DOHH2 (cell line): ENCODE data around the gene SKAP1.
"Not testable (repeated sequence)": the region's sequence is repeated elsewhere in the genome, so short reads cannot be mapped to it uniquely, and the experiment has no call there.

Source experiments
- H3F3A ChIP-seq: fragments of 200-600 bp; sonication (generic), shearing (Covaris generic); 2 replicates; pipeline ENCODE4 v1.6.0; 2016; ENCODE audit warnings: antibody characterized with exemption, mild to moderate bottlenecking; ENCODE audit not compliant: control insufficient read depth, insufficient read depth
- H3K27ac ChIP-seq: fragments of 200-600 bp; sonication (generic); 2 replicates; pipeline ENCODE4 v1.5.1; 2014; ENCODE audit warnings: low read depth, mild to moderate bottlenecking, low read length, moderate library complexity
- H3K27me3 ChIP-seq: fragments of 200-600 bp; sonication (generic); 2 replicates; pipeline ENCODE4 v1.6.1; 2014; ENCODE audit warnings: mild to moderate bottlenecking, low read length, mixed read lengths; ENCODE audit not compliant: control insufficient read depth
- H3K36me3 ChIP-seq: fragments of 200-600 bp; sonication (generic); 2 replicates; pipeline ENCODE4 v1.6.1; 2014; ENCODE audit warnings: mild to moderate bottlenecking, low read length, moderate library complexity, mixed read lengths; ENCODE audit not compliant: control insufficient read depth
- H3K4me1 ChIP-seq: fragments of 200-600 bp; sonication (generic); 2 replicates; pipeline ENCODE4 v1.6.1; 2014; ENCODE audit warnings: mild to moderate bottlenecking, low read length, mixed read lengths; ENCODE audit not compliant: control insufficient read depth
- H3K4me2 ChIP-seq: fragments of 200-600 bp; sonication (generic); 2 replicates; pipeline ENCODE4 v1.6.0; 2014; ENCODE audit warnings: mild to moderate bottlenecking, low read length, moderate library complexity
- H3K4me3 ChIP-seq: fragments of 200-600 bp; sonication (generic); 2 replicates; pipeline ENCODE4 v1.5.1; 2014; ENCODE audit warnings: mild to moderate bottlenecking, low read length, mixed read lengths
- H3K79me2 ChIP-seq: fragments of 200-600 bp; sonication (generic); 2 replicates; pipeline ENCODE4 v1.6.1; 2014; ENCODE audit warnings: mild to moderate bottlenecking, low read length, mixed read lengths; ENCODE audit not compliant: control insufficient read depth
- H3K9me2 ChIP-seq: fragments of 200-600 bp; sonication (generic); replicated peaks from 2 replicates; pipeline ENCODE4 v1.6.1; 2014; ENCODE audit warnings: mild to moderate bottlenecking, low read length, mixed read lengths; ENCODE audit not compliant: control insufficient read depth
- H3K9me3 ChIP-seq: fragments of 200-600 bp; sonication (generic); 2 replicates; pipeline ENCODE4 v1.6.1; 2014; ENCODE audit warnings: antibody characterized with exemption, low read length, mixed read lengths; ENCODE audit not compliant: control insufficient read depth, insufficient read depth
- H4K20me1 ChIP-seq: fragments of 200-600 bp; sonication (generic); 2 replicates; pipeline ENCODE4 v1.6.0; 2014; ENCODE audit warnings: low read depth, mild to moderate bottlenecking, antibody characterized with exemption, low read length, moderate library complexity; ENCODE audit not compliant: control insufficient read depth, insufficient read depth
- EZH2phosphoT487 ChIP-seq: fragments of 200-600 bp; sonication (generic); IDR thresholded peaks from 2 replicates; pipeline ENCODE4 v1.6.1; 2017; ENCODE audit warnings: borderline replicate concordance, mild to moderate bottlenecking, antibody characterized with exemption, low read length, moderate library complexity, mixed read lengths
- TF ChIP-seq, protein P1 (sequence below): fragments of 200-600 bp; sonication (generic); IDR thresholded peaks from one replicate; pipeline ENCODE4 v1.5.1; 2014; ENCODE audit warnings: antibody characterized with exemption, mild to moderate bottlenecking, low read depth, low read length; ENCODE audit not compliant: poor library complexity, severe bottlenecking

Gene SKAP1

DNA sequence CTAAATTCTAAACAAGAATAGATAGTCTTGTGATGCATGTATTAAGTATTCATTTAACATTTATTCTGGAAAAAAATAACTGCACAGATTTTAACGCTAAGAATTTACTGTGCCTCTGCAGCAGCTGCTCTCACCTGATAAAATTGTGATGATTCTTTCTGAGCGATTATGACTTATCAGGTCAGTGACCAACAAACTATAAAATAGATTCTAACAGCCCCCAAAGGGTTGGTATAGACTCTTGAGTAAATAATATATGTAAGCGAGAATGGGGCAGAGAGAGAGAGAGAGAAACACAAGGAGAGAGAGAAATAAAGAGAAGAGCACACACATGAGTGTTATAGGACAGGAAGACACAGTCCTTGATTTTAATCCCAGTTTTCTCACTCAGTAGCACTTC, 178.1 kb downstream of the SKAP1 start:
- H3K4me3 ChIP-seq, result no peak overlapping the region
- no peak overlapping the region for H3K4me2 ChIP-seq
- no peaks in the 10 kb centered on the region for H3F3A ChIP-seq
- H3K4me1 ChIP-seq, result no peaks in the 10 kb centered on the region
- TF ChIP-seq, protein P1, sequence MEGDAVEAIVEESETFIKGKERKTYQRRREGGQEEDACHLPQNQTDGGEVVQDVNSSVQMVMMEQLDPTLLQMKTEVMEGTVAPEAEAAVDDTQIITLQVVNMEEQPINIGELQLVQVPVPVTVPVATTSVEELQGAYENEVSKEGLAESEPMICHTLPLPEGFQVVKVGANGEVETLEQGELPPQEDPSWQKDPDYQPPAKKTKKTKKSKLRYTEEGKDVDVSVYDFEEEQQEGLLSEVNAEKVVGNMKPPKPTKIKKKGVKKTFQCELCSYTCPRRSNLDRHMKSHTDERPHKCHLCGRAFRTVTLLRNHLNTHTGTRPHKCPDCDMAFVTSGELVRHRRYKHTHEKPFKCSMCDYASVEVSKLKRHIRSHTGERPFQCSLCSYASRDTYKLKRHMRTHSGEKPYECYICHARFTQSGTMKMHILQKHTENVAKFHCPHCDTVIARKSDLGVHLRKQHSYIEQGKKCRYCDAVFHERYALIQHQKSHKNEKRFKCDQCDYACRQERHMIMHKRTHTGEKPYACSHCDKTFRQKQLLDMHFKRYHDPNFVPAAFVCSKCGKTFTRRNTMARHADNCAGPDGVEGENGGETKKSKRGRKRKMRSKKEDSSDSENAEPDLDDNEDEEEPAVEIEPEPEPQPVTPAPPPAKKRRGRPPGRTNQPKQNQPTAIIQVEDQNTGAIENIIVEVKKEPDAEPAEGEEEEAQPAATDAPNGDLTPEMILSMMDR, result no peak
- TF ChIP-seq EZH2phosphoT487, result no peak
- no peaks in the 10 kb centered on the region for H3K9me2 ChIP-seq
- H3K36me3 ChIP-seq, result no peaks in the 10 kb centered on the region
- no peak overlapping the region for H3K27ac ChIP-seq
- no peaks in the 10 kb centered on the region for H3K9me3 ChIP-seq
- H3K27me3 ChIP-seq, result peaks cover 33% of the 10 kb centered on the region
- H4K20me1 ChIP-seq, result no peaks in the 10 kb centered on the region
- H3K79me2 ChIP-seq, result no peaks in the 10 kb centered on the region

DNA sequence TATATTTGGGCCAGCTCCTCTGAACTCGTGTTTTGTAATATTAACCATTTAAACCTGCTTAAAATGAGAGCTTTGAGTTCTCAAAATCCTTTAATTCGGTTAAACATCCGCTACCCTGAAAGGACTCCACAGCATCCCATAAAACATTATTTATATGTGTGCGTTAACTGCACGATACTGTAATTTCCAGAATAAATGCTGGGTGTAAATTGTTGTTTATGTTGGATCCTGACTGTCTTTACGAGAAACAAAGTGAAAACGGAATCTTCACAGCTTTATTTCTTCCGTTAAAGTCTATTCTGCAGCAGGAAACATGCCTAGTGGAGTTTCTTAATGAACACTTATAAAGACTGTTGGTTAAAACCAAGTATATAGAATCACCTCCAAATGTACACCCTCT, 179.1 kb downstream of the SKAP1 start:
- Histone ChIP-seq H3F3A (no peaks in the 10 kb centered on the region), H3K4me1 (no peaks in the 10 kb centered on the region), H4K20me1 (no peaks in the 10 kb centered on the region), H3K9me2 (no peaks in the 10 kb centered on the region), H3K4me3 (no peak overlapping the region), H3K9me3 (no peaks in the 10 kb centered on the region), H3K27ac (no peak overlapping the region), H3K4me2 (no peak overlapping the region), H3K36me3 (no peaks in the 10 kb centered on the region), H3K79me2 (no peaks in the 10 kb centered on the region), H3K27me3 (peaks cover 33% of the 10 kb centered on the region)
- TF ChIP-seq, protein P1, result no peak
- no peak for TF ChIP-seq EZH2phosphoT487

DNA sequence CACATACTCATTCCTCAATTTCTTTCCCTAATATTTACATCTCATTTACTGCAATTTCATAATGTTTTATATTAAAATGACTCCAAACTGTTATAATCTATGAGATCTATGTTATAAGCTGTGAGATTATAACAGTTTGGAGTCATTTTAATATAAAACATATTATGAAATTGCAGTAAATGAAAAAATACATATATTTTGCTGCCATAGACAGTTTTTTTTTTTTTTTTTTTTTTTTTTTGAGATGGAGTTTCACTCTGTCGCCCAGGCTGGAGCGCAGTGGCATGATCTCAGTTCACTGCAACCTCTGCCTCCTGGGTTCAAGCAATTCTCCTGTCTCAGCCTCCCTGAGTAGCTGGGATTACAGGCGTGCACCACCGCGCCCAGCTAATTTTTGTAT, 180.0 kb downstream of the SKAP1 start:
- H3K9me3 ChIP-seq, H4K20me1 ChIP-seq, H3K4me2 ChIP-seq, H3K27ac ChIP-seq, H3K4me1 ChIP-seq, H3F3A ChIP-seq, H3K36me3 ChIP-seq, H3K79me2 ChIP-seq, H3K4me3 ChIP-seq, H3K9me2 ChIP-seq: not testable (repeated sequence)
- peaks cover 33% of the 10 kb centered on the region for H3K27me3 ChIP-seq

DNA sequence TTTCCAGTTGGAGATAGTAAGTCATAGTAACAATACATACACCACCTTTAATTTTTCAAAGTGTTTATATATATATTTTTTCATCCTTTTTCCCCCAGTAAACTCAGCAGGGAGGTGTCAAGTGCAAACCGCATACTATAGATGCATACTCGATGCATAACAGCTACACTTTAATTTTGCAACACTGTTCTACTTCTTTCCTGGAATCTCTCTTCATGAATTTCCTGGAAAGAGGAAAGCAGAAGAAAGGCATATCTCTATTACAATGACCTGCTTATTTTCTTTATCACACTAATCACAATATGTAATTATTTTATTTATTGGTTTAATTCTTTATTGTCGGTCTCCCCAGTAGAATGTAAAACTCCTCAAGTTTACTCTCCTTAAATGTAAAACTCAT, 182.4 kb downstream of the SKAP1 start:
- Histone ChIP-seq H3K9me3 (no peaks in the 10 kb centered on the region), H3K9me2 (no peaks in the 10 kb centered on the region), H3K27ac (no peak overlapping the region), H3K4me2 (no peak overlapping the region), H3K4me1 (0 out of 2 replicates have a peak, but pooled peaks cover 3% of the 10 kb centered on the region), H3K36me3 (no peaks in the 10 kb centered on the region), H3K27me3 (peaks cover 20% of the 10 kb centered on the region), H3K4me3 (no peak overlapping the region), H4K20me1 (no peaks in the 10 kb centered on the region), H3F3A (no peaks in the 10 kb centered on the region), H3K79me2 (no peaks in the 10 kb centered on the region)
- TF ChIP-seq EZH2phosphoT487, result no peak
- TF ChIP-seq, protein P1, result no peak
